B cell (primary cell): ENCODE results near the gene DDX59. TPM values are rescaled to one million over a fixed set of nuclear protein-coding genes. Genes with fewer than 3 reads are reported as not detected.
A peak's percentile ranks its signal among the peaks of the same experiment; 100 is the strongest.

ENCODE experiments used
- ATAC-seq: fragments of 200-7000 bp; cut with Tn5 transposase; one replicate; pipeline ENCODE4 v1.10.0; 2021; ENCODE audit warnings: low read depth, mild to moderate bottlenecking, moderate number of reproducible peaks, moderate library complexity
- CTCF ChIA-PET: fragments of 350-600 bp; sonication (Branson Sonifier 250); formaldehyde crosslinking; loops from one replicate; lab custom pipeline; 2021; ENCODE audit warnings: antibody characterized with exemption, inconsistent platforms; lab: Charles Lee
- POLR2A ChIA-PET: fragments of 350-600 bp; sonication (Branson Sonifier 250); formaldehyde crosslinking; loops from one replicate; lab custom pipeline; 2021; ENCODE audit warnings: antibody characterized with exemption; lab: Charles Lee
- DNase-seq: peaks from one replicate; pipeline ENCODE4 v3.0.0; 2013
- H2AFZ ChIP-seq: 2 replicates; pipeline ENCODE4 v1.6.1; 2012; ENCODE audit warnings: mild to moderate bottlenecking, low read depth, low read length; ENCODE audit not compliant: insufficient read depth, poor library complexity, severe bottlenecking
- H3K27ac ChIP-seq, 2 donors: 1 replicate in 1 of 2; 2 replicates in 1 of 2; pipeline ENCODE4 v1.5.1; 2012 to 2013; ENCODE audit warnings: low read length in 2 of 2, mild to moderate bottlenecking in 2 of 2, moderate library complexity in 1 of 2
- H3K27me3 ChIP-seq, 4 experiments: fragments of 200-600 bp in 1 of 4; sonication (generic) in 1 of 4; replicated peaks in 1 of 4; 1 replicate in 2 of 4; 2 replicates in 2 of 4; pipeline versions ENCODE4 v1.6.1 to v1.7.0; 2013 to 2016; ENCODE audit warnings: low read length in 3 of 4, mild to moderate bottlenecking in 2 of 4, mixed read lengths in 1 of 4, moderate library complexity in 1 of 4; ENCODE audit not compliant: insufficient read depth in 4 of 4, control insufficient read depth in 3 of 4; ENCODE audit errors: control extremely low read depth in 1 of 4
- H3K36me3 ChIP-seq, 2 experiments: replicated peaks in 1 of 2; 1 replicate in 1 of 2; 2 replicates in 1 of 2; pipeline versions ENCODE4 v1.6.1 to v1.7.1; 2013; ENCODE audit warnings: low read length in 1 of 2; ENCODE audit not compliant: insufficient read depth in 2 of 2, control insufficient read depth in 1 of 2; ENCODE audit errors: control extremely low read depth in 1 of 2, extremely low read depth in 1 of 2
- H3K4me1 ChIP-seq, 2 donors: fragments of 200-600 bp in 1 of 2; sonication (generic) in 1 of 2; 1 replicate in 1 of 2; 2 replicates in 1 of 2; pipeline versions ENCODE4 v1.5.1 to v1.6.1; 2013 to 2017; ENCODE audit warnings: low read length in 2 of 2; ENCODE audit not compliant: control insufficient read depth in 2 of 2, insufficient read depth in 2 of 2
- H3K4me2 ChIP-seq: replicated peaks from 2 replicates; pipeline ENCODE3; 2012; ENCODE audit warnings: mild to moderate bottlenecking, low read depth, low read length; ENCODE audit not compliant: poor library complexity, severe bottlenecking
- H3K4me3 ChIP-seq, 5 experiments: fragments of 200-600 bp in 1 of 5; sonication (generic) in 1 of 5; 1 replicate in 3 of 5; 2 replicates in 2 of 5; pipeline versions ENCODE4 v1.5.1 to v1.7.0; 2011 to 2016; ENCODE audit warnings: low read length in 4 of 5, mild to moderate bottlenecking in 4 of 5, low read depth in 2 of 5, control low read depth in 1 of 5, moderate library complexity in 1 of 5; ENCODE audit not compliant: insufficient read depth in 1 of 5; ENCODE audit errors: control extremely low read depth in 1 of 5, extremely low read depth in 1 of 5
- H3K79me2 ChIP-seq: fragments of 200-600 bp; sonication (generic); one replicate; pipeline ENCODE4 v1.6.0; 2016; ENCODE audit warnings: low read length; ENCODE audit not compliant: control insufficient read depth, insufficient read depth
- H3K9ac ChIP-seq: fragments of 200-600 bp; sonication (generic); 2 replicates; pipeline ENCODE4 v1.6.1; 2017; ENCODE audit warnings: mild to moderate bottlenecking, low read length, moderate library complexity
- H3K9me3 ChIP-seq, 3 donors: one replicate each; pipeline versions ENCODE4 v1.6.1 to v1.7.1; 2013; ENCODE audit warnings: low read length in 2 of 3; ENCODE audit not compliant: control insufficient read depth in 2 of 3, insufficient read depth in 1 of 3; ENCODE audit errors: control extremely low read depth in 1 of 3
- H4K20me1 ChIP-seq: 2 replicates; pipeline ENCODE4 v1.6.0; 2012; ENCODE audit warnings: mild to moderate bottlenecking, low read length; ENCODE audit not compliant: insufficient read depth, control insufficient read depth, poor library complexity, severe bottlenecking
- H3K27ac Mint-ChIP-seq: one replicate; pipeline ENCODE4 v1.8.0; 2021; ENCODE audit warnings: mixed read lengths
- H3K27me3 Mint-ChIP-seq: one replicate; pipeline ENCODE4 v1.8.0; 2021; ENCODE audit warnings: mixed read lengths
- H3K4me1 Mint-ChIP-seq: one replicate; pipeline ENCODE4 v1.8.0; 2021; ENCODE audit warnings: mixed read lengths
- H3K4me3 Mint-ChIP-seq: one replicate; pipeline ENCODE4 v1.8.0; 2021; ENCODE audit warnings: mixed read lengths
- H3K9me3 Mint-ChIP-seq: one replicate; pipeline ENCODE4 v1.8.0; 2022; ENCODE audit warnings: mixed read lengths; ENCODE audit not compliant: insufficient read depth
- EZH2 ChIP-seq: IDR thresholded peaks from 2 replicates; pipeline ENCODE4 v1.6.1; 2012; ENCODE audit warnings: borderline replicate concordance, low read depth, mild to moderate bottlenecking, moderate library complexity, low read length; ENCODE audit not compliant: insufficient read depth, poor library complexity, severe bottlenecking
- WGBS: methylation state at CpG from one replicate; pipeline ENCODE4 v1.1.5; 2013; ENCODE audit warnings: missing lambda C conversion rate; ENCODE audit not compliant: insufficient coverage; 5-methylcytosine and 5-hydroxymethylcytosine counted together
- intact Hi-C: fragments of 100-400 bp; cut with micrococcal nuclease; formaldehyde crosslinking; loops from one replicate; pipeline ENCODE4 v1.10.0; 2022
- polyA plus RNA-seq: library from polyadenylated mRNA; depleted of rRNA; stranded (reverse); fragments of >200 nt; gene quantifications from 2 replicates; pipeline ENCODE4 v1.2.3, GENCODE V29; 2012
- total RNA-seq, 2 donors: library from RNA; stranded (reverse); fragments of 120-200 nt in 1 of 2; gene quantifications; 1 replicate in 1 of 2; 2 replicates in 1 of 2; pipeline versions ENCODE4 v1.2.3 to v1.2.4, GENCODE V29; 2013 to 2022
- TF ChIP-seq, protein P1 (sequence below): fragments of 200-600 bp; IDR thresholded peaks from one replicate; pipeline ENCODE4 v1.8.0; 2022; ENCODE audit warnings: antibody characterized with exemption, mild to moderate bottlenecking

DDX59 gene
- total and polyA plus RNA-seq, 2 donors (not counting 1 experiment from before 2014, with no cell fraction given): 20.2 to 41.9 TPM

DNA sequence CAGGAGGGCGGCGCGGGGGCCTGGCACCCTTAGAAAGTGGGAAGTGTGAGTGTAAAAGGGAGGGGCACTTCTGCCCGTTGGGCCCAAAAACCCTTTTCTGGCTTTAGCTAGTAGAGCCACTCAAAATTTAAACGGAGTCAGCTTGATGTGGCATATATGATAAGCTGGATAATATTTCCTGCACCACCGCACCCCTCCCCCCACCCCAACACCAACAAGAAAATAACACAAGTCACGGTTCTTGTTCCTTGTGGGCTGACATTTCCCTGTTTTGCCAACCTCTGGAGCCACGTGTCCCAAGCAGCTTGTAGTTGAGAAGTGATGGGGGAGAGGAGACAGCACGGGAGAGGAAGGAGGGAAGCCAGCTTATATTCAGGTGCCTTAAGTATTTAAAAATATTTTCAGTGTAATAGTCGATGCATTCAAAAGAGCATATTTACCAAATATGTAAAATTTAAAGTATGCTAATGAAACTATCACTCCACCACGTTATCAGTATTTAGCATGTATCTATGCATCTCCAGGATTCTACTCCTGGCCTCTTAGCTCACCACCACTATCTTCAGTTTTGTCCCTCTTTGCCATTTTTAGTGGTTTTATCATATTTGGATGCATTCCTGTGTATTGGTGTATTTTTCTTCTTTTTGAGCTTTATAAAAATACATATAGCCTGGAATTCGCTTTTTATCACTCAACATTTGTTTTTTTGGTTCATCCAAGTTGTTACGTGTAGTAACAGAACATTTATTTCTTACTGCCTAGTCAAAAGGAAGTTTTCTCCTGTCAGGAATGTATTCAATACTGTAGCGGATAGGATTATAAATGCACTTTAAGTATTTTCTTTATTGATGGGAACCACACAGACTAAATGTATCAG lies 773 bp upstream of the DDX59 start:
- ChIA-PET POLR2A (interaction anchor here (0.6 to 2.3 kb wide), 10 partner anchors 12 to 350 kb away, joined by 3 to 11 read pairs (median 4); partner anchors contain the start of genes CAMSAP2 and KIF14), CTCF (interaction anchor here (0.6 to 3.5 kb wide), 6 partner anchors 42 to 133 kb away, joined by 3 to 59 read pairs (median 6); partner anchors contain the start of gene KIF14)
- no peak for TF ChIP-seq EZH2
- TF ChIP-seq, protein P1, sequence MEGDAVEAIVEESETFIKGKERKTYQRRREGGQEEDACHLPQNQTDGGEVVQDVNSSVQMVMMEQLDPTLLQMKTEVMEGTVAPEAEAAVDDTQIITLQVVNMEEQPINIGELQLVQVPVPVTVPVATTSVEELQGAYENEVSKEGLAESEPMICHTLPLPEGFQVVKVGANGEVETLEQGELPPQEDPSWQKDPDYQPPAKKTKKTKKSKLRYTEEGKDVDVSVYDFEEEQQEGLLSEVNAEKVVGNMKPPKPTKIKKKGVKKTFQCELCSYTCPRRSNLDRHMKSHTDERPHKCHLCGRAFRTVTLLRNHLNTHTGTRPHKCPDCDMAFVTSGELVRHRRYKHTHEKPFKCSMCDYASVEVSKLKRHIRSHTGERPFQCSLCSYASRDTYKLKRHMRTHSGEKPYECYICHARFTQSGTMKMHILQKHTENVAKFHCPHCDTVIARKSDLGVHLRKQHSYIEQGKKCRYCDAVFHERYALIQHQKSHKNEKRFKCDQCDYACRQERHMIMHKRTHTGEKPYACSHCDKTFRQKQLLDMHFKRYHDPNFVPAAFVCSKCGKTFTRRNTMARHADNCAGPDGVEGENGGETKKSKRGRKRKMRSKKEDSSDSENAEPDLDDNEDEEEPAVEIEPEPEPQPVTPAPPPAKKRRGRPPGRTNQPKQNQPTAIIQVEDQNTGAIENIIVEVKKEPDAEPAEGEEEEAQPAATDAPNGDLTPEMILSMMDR: no peak
- peaks cover 0 to 11% of the 10 kb centered on the region in 2 experiments for H3K36me3 ChIP-seq
- H2AFZ ChIP-seq: peak overlapping the region; percentile 76
- DNase-seq: no peak
- no peaks in the 10 kb centered on the region for H3K27me3 ChIP-seq
- no peaks in the 10 kb centered on the region for H3K9me3 ChIP-seq
- H3K4me3 ChIP-seq: peak overlapping the region; percentile 56 to 95 (median 78)
- intact Hi-C loops: loop anchor here (2.0 to 5.0 kb wide), 2 partner anchors 68 to 132 kb away; partner anchors contain the start of gene CAMSAP2
- peaks cover 8 to 13% of the 10 kb centered on the region in 2 donors for H3K4me1 ChIP-seq
- Mint-ChIP-seq H3K4me3 (peak overlapping the region; percentile 99), H3K27me3 (no peaks in the 10 kb centered on the region), H3K4me1 (peaks cover 38% of the 10 kb centered on the region), H3K9me3 (no peaks in the 10 kb centered on the region), H3K27ac (peak overlapping the region; percentile 99)
- H4K20me1 ChIP-seq: no peaks in the 10 kb centered on the region
- WGBS: 0% methylated on average over 2 of the region's 14 CpGs
- peak overlapping the region; percentile 92 to 98 for H3K27ac ChIP-seq
- peaks cover 6% of the 10 kb centered on the region for H3K79me2 ChIP-seq
- ATAC-seq: peak; percentile 20
- H3K9ac ChIP-seq: peak overlapping the region; percentile 84
- H3K4me2 ChIP-seq: peak overlapping the region; percentile 77
